IMR-90 (cell line): ENCODE measurements around the gene TMEM38A. TPM values are rescaled to one million over a fixed set of nuclear protein-coding genes. Genes with fewer than 3 reads are reported as not detected.

ENCODE experiments used
- ATAC-seq: fragments of 200-7000 bp; cut with Tn5 transposase; 2 replicates; pipeline ENCODE4 v1.9.1; 2020; ENCODE audit warnings: low read depth, mild to moderate bottlenecking, moderate library complexity
- BruUV-seq: library from RNA; stranded (reverse); fragments of 400-500 nt; replicated peaks from 2 replicates; lab custom pipeline; 2021; lab: Mats Ljungman, UMichigan
- CTCF ChIA-PET: fragments of 300-600 bp; formaldehyde crosslinking; extraction: SDS; loops from one replicate; lab custom pipeline; 2021; ENCODE audit warnings: antibody characterized with exemption; lab: Yijun Ruan, JAX
- POLR2A ChIA-PET: fragments of 300-600 bp; sonication (Branson Sonifier 250); formaldehyde crosslinking; loops from one replicate; lab custom pipeline; 2022; ENCODE audit warnings: antibody characterized with exemption; ENCODE audit not compliant: unreplicated experiment; lab: Charles Lee
- DNase-seq: peaks from one replicate; pipeline ENCODE4 v3.0.0; 2013
- H2AFZ ChIP-seq: replicated peaks from 2 replicates; pipeline ENCODE3; 2013; ENCODE audit warnings: low read length, mild to moderate bottlenecking; ENCODE audit not compliant: poor library complexity
- H2AK5ac ChIP-seq: 2 replicates; pipeline ENCODE4 v1.6.1; 2013; ENCODE audit warnings: low read depth, low read length, inconsistent platforms
- H2AK9ac ChIP-seq: replicated peaks from 2 replicates; pipeline ENCODE3; 2013; ENCODE audit warnings: mild to moderate bottlenecking, low read depth, low read length, moderate library complexity; ENCODE audit not compliant: poor library complexity
- H2BK120ac ChIP-seq: 2 replicates; pipeline ENCODE4 v1.6.1; 2013; ENCODE audit warnings: low read depth, low read length, inconsistent platforms
- H2BK15ac ChIP-seq: 3 replicates; pipeline ENCODE4 v1.6.1; 2013; ENCODE audit warnings: low read depth, low read length, inconsistent platforms
- H2BK20ac ChIP-seq: 2 replicates; pipeline ENCODE4 v1.6.1; 2013; ENCODE audit warnings: low read depth, mild to moderate bottlenecking, inconsistent platforms, low read length, moderate library complexity
- H2BK5ac ChIP-seq: 2 replicates; pipeline ENCODE4 v1.6.1; 2013; ENCODE audit warnings: mild to moderate bottlenecking, low read depth, low read length, inconsistent platforms; ENCODE audit not compliant: poor library complexity, severe bottlenecking
- H3K14ac ChIP-seq: replicated peaks from 2 replicates; pipeline ENCODE4 v1.6.1; 2013; ENCODE audit warnings: low read depth, low read length, inconsistent platforms
- H3K18ac ChIP-seq: 2 replicates; pipeline ENCODE4 v1.6.1; 2013; ENCODE audit warnings: low read depth, low read length, control low read depth
- H3K23ac ChIP-seq: 2 replicates; pipeline ENCODE4 v1.6.1; 2013; ENCODE audit warnings: low read depth, low read length, inconsistent platforms
- H3K27ac ChIP-seq: 2 replicates; pipeline ENCODE4 v1.5.1; 2013; ENCODE audit warnings: mild to moderate bottlenecking, control low read depth, low read length; ENCODE audit not compliant: insufficient read depth
- H3K27me3 ChIP-seq: 2 replicates; pipeline ENCODE4 v1.6.1; 2013; ENCODE audit warnings: low read length; ENCODE audit not compliant: control insufficient read depth, insufficient read depth
- H3K36me3 ChIP-seq: 2 replicates; pipeline ENCODE4 v1.6.1; 2013; ENCODE audit warnings: low read length, mixed read lengths; ENCODE audit not compliant: control insufficient read depth, insufficient read depth
- H3K4ac ChIP-seq: 2 replicates; pipeline ENCODE4 v1.6.1; 2013; ENCODE audit warnings: low read depth, low read length, inconsistent platforms
- H3K4me1 ChIP-seq: 2 replicates; pipeline ENCODE4 v1.6.1; 2013; ENCODE audit warnings: low read length, mixed read lengths; ENCODE audit not compliant: control insufficient read depth, insufficient read depth
- H3K4me2 ChIP-seq: 2 replicates; pipeline ENCODE4 v1.6.1; 2013; ENCODE audit warnings: low read depth, mild to moderate bottlenecking, control low read depth, low read length, moderate library complexity
- H3K4me3 ChIP-seq: 2 replicates; pipeline ENCODE4 v1.5.1; 2013; ENCODE audit warnings: low read depth, mild to moderate bottlenecking, control low read depth, low read length, moderate library complexity; ENCODE audit not compliant: insufficient read depth
- H3K56ac ChIP-seq: 2 replicates; pipeline ENCODE4 v1.6.1; 2013; ENCODE audit warnings: low read length, inconsistent platforms; ENCODE audit not compliant: insufficient read depth; ENCODE audit errors: extremely low read depth
- H3K79me1 ChIP-seq, 2 experiments: 2 replicates each; pipeline ENCODE4 v1.6.1; 2013; ENCODE audit warnings: low read length in 2 of 2, inconsistent platforms in 1 of 2, low read depth in 1 of 2
- H3K9ac ChIP-seq: 2 replicates; pipeline ENCODE4 v1.6.1; 2013; ENCODE audit warnings: low read depth, low read length, control low read depth
- H3K9me1 ChIP-seq: 2 replicates; pipeline ENCODE4 v1.6.1; 2013; ENCODE audit warnings: low read length, inconsistent platforms; ENCODE audit not compliant: insufficient read depth
- H3K9me3 ChIP-seq: 2 replicates; pipeline ENCODE4 v1.6.1; 2013; ENCODE audit warnings: low read length; ENCODE audit not compliant: control insufficient read depth, insufficient read depth
- H4K20me1 ChIP-seq: 2 replicates; pipeline ENCODE4 v1.6.1; 2013; ENCODE audit warnings: low read length, inconsistent platforms; ENCODE audit not compliant: insufficient read depth
- H4K5ac ChIP-seq: 2 replicates; pipeline ENCODE4 v1.6.1; 2013; ENCODE audit warnings: mild to moderate bottlenecking, low read depth, low read length, control low read depth
- H4K8ac ChIP-seq, 2 experiments: 2 replicates each; pipeline ENCODE4 v1.6.1; 2013; ENCODE audit warnings: low read depth in 2 of 2, low read length in 2 of 2, control low read depth in 1 of 2, inconsistent platforms in 1 of 2
- H4K91ac ChIP-seq: 2 replicates; pipeline ENCODE4 v1.6.1; 2013; ENCODE audit warnings: low read depth, low read length, inconsistent platforms; ENCODE audit not compliant: insufficient read depth
- BHLHE40 ChIP-seq: fragments of 150-350 bp; IDR thresholded peaks from 2 replicates; pipeline ENCODE4 v1.6.1; 2016; ENCODE audit warnings: mild to moderate bottlenecking, low read depth, low read length
- CEBPB ChIP-seq: IDR thresholded peaks from 2 replicates; pipeline ENCODE4 v1.6.1; 2012; ENCODE audit warnings: low read depth, low read length, improper control_type of control experiment
- CHD1 ChIP-seq: IDR thresholded peaks from 2 replicates; pipeline ENCODE4 v1.6.1; 2012; ENCODE audit warnings: low read depth, low read length, improper control_type of control experiment
- CTCF ChIP-seq: conservative IDR thresholded peaks from 2 replicates; pipeline ENCODE4 v1.5.1; 2012; ENCODE audit warnings: mild to moderate bottlenecking, low read depth, low read length, improper control_type of control experiment
- ELK1 ChIP-seq: fragments of 150-350 bp; IDR thresholded peaks from 2 replicates; pipeline ENCODE4 v1.6.1; 2016; ENCODE audit warnings: low read depth, mild to moderate bottlenecking, low read length, moderate library complexity, borderline replicate concordance
- FOS ChIP-seq: fragments of 150-350 bp; IDR thresholded peaks from 2 replicates; pipeline ENCODE4 v1.6.1; 2016; ENCODE audit warnings: low read depth, low read length
- MAFK ChIP-seq: IDR thresholded peaks from 2 replicates; pipeline ENCODE4 v1.6.1; 2012; ENCODE audit warnings: low read depth, low read length, improper control_type of control experiment
- MAZ ChIP-seq: IDR thresholded peaks from 2 replicates; pipeline ENCODE4 v1.6.1; 2012; ENCODE audit warnings: low read depth, mild to moderate bottlenecking, low read length, improper control_type of control experiment, moderate library complexity, borderline replicate concordance
- MXI1 ChIP-seq: IDR thresholded peaks from 2 replicates; pipeline ENCODE4 v1.6.1; 2012; ENCODE audit warnings: low read depth, mild to moderate bottlenecking, low read length, moderate library complexity, borderline replicate concordance
- NFE2L2 ChIP-seq: fragments of 150-350 bp; IDR thresholded peaks from 2 replicates; pipeline ENCODE4 v1.6.1; 2016; ENCODE audit warnings: low read depth, mild to moderate bottlenecking, low read length
- POLR2A ChIP-seq: IDR thresholded peaks from 2 replicates; pipeline ENCODE4 v1.6.1; 2012; ENCODE audit warnings: mild to moderate bottlenecking, low read depth, low read length
- RAD21 ChIP-seq: IDR thresholded peaks from 2 replicates; pipeline ENCODE4 v1.6.1; 2012; ENCODE audit warnings: low read length, improper control_type of control experiment
- RCOR1 ChIP-seq: IDR thresholded peaks from 2 replicates; pipeline ENCODE4 v1.6.1; 2012; ENCODE audit warnings: mild to moderate bottlenecking, low read length, improper control_type of control experiment; ENCODE audit not compliant: insufficient replicate concordance
- RFX5 ChIP-seq: IDR thresholded peaks from 2 replicates; pipeline ENCODE4 v1.8.0; 2012; ENCODE audit warnings: low read depth, mild to moderate bottlenecking, low read length, moderate library complexity
- SMC3 ChIP-seq: fragments of 150-350 bp; IDR thresholded peaks from 2 replicates; pipeline ENCODE4 v1.6.1; 2016; ENCODE audit warnings: low read depth, mild to moderate bottlenecking, antibody characterized with exemption, low read length, moderate library complexity
- USF2 ChIP-seq: fragments of 150-350 bp; IDR thresholded peaks from 2 replicates; pipeline ENCODE4 v1.6.1; 2017; ENCODE audit warnings: mild to moderate bottlenecking, antibody characterized with exemption, low read length, low read depth
- WGBS, 2 experiments: methylation state at CpG; one replicate each; pipeline versions ENCODE4 v1.1.5 to v1.1.7; 2013; ENCODE audit warnings: missing lambda C conversion rate in 2 of 2; ENCODE audit not compliant: insufficient read length in 1 of 2; ENCODE audit errors: extremely low coverage in 2 of 2; 5-methylcytosine and 5-hydroxymethylcytosine counted together
- dilution Hi-C: fragments of 300-500 bp; cut with HindIII; formaldehyde crosslinking; loops from one replicate; pipeline ENCODE4 v1.14.3; 2018; ENCODE audit warnings: low sequenced_read_pairs; ENCODE audit not compliant: unreplicated experiment
- in situ Hi-C: fragments of 300-500 bp; cut with MboI; formaldehyde crosslinking; loops from 3 replicates; pipeline ENCODE4 v1.14.3; 2019; ENCODE audit warnings: low sequenced_read_pairs, inconsistent platforms, mixed read lengths
- intact Hi-C: fragments of 100-400 bp; cut with micrococcal nuclease; formaldehyde crosslinking; loops from 2 replicates; pipeline ENCODE4 v1.10.0; 2022
- polyA plus RNA-seq, 3 experiments: library from polyadenylated mRNA; depleted of rRNA; stranded (reverse); fragments of >200 nt; gene quantifications; 2 replicates each; pipeline ENCODE4 v1.2.3, GENCODE V29; 2012; ENCODE audit warnings: low replicate concordance in 1 of 3
- total RNA-seq: library from RNA; depleted of rRNA; stranded (reverse); fragments of >200 nt; gene quantifications from 2 replicates; pipeline ENCODE4 v1.2.3, GENCODE V29; 2012

The TMEM38A gene
- total and polyA plus RNA-seq, 2 of the 4 experiments (the other 2 are of a cell fraction), result 1.3 to 2.0 TPM

- ChIA-PET POLR2A (no interaction called here), CTCF (no interaction called here)
- H3K56ac ChIP-seq, result no peak overlapping the region
- no CpG with 5 or more reads among the region's 1 CpG for WGBS, 2 experiments
- peaks cover 30% of the 10 kb centered on the region for H4K20me1 ChIP-seq
- H3K9ac ChIP-seq, result no peak overlapping the region
- H4K8ac ChIP-seq, result no peak overlapping the region
- dilution Hi-C loops, result no loop called here
- ATAC-seq (no peak), DNase-seq (no peak)
- no peak overlapping the region for H3K4ac ChIP-seq
- no peak overlapping the region for H4K5ac ChIP-seq
- TF ChIP-seq SMC3 (no peak), CTCF (no peak), MAZ (no peak), MXI1 (no peak), FOS (no peak), ELK1 (no peak), NFE2L2 (no peak), RAD21 (no peak), POLR2A (no peak), RFX5 (no peak), USF2 (no peak), BHLHE40 (no peak), RCOR1 (no peak), CEBPB (no peak), MAFK (no peak), CHD1 (no peak)
- no peak overlapping the region for H3K18ac ChIP-seq
- no peak overlapping the region for H3K4me2 ChIP-seq
- no peak overlapping the region for H3K4me3 ChIP-seq
- H3K9me1 ChIP-seq, result peaks cover 3% of the 10 kb centered on the region
- H3K27me3 ChIP-seq, result no peaks in the 10 kb centered on the region
- no peak overlapping the region for H2BK20ac ChIP-seq
- in situ Hi-C loops, result no loop called here
- intact Hi-C loops, result no loop called here
- H2BK15ac ChIP-seq, result no peak overlapping the region
- no peak overlapping the region for H2AK5ac ChIP-seq
- no peak overlapping the region for H3K14ac ChIP-seq
- no peak overlapping the region for H2BK120ac ChIP-seq
- H4K91ac ChIP-seq, result no peak overlapping the region
- no peaks in the 10 kb centered on the region for H3K4me1 ChIP-seq
- H2AFZ ChIP-seq, result no peak overlapping the region
- no peak overlapping the region for H3K23ac ChIP-seq
- no peaks in the 10 kb centered on the region for H3K9me3 ChIP-seq
- no peak overlapping the region for H2BK5ac ChIP-seq
- H2AK9ac ChIP-seq, result no peak overlapping the region
- peaks cover 38 to 67% of the 10 kb centered on the region in 2 experiments for H3K79me1 ChIP-seq
- no TSS peak for BruUV-seq
- peaks cover 49% of the 10 kb centered on the region for H3K36me3 ChIP-seq
- H3K27ac ChIP-seq, result no peak overlapping the region
Observed at GRCh38 chr19:16640951-16641350, 20.0 kb upstream of the TMEM38A start.
